Thymus (tissue), 11 donors: ENCODE data around the gene LIPE. TPM values are rescaled to one million over a fixed set of nuclear protein-coding genes. Genes with fewer than 3 reads are reported as not detected.
A peak's percentile ranks its signal among the peaks of the same experiment; 100 is the strongest.

Experiments used
- DNase-seq, 9 donors: peaks; one replicate each; pipeline ENCODE4 v3.0.0-alpha.2; 2013; ENCODE audit warnings: low spot score in 9 of 9, low read depth in 6 of 9, missing footprints in 1 of 9
- H3K27ac ChIP-seq, 2 donors: one replicate each; pipeline ENCODE4 v1.5.1; 2013; ENCODE audit warnings: control low read depth in 1 of 2, low read depth in 1 of 2, low read length in 1 of 2, mild to moderate bottlenecking in 1 of 2, moderate library complexity in 1 of 2
- H3K27me3 ChIP-seq, 2 donors: one replicate each; pipeline ENCODE4 v1.5.1; 2013; ENCODE audit warnings: low read length in 1 of 2; ENCODE audit not compliant: control insufficient read depth in 2 of 2, insufficient read depth in 1 of 2
- H3K36me3 ChIP-seq, 2 donors: one replicate each; pipeline ENCODE4 v1.5.1; 2013; ENCODE audit warnings: low read length in 1 of 2, mild to moderate bottlenecking in 1 of 2, moderate library complexity in 1 of 2; ENCODE audit not compliant: control insufficient read depth in 2 of 2, insufficient read depth in 2 of 2
- H3K4me1 ChIP-seq, 2 donors: one replicate each; pipeline ENCODE4 v1.5.1; 2013; ENCODE audit warnings: low read length in 2 of 2; ENCODE audit not compliant: control insufficient read depth in 2 of 2, insufficient read depth in 2 of 2
- H3K4me3 ChIP-seq, 2 donors: one replicate each; pipeline ENCODE4 v1.5.1; 2013; ENCODE audit warnings: low read length in 2 of 2, control low read depth in 1 of 2, mild to moderate bottlenecking in 1 of 2
- H3K9me3 ChIP-seq, 2 donors: one replicate each; pipeline ENCODE4 v1.5.1; 2013; ENCODE audit warnings: low read length in 1 of 2, mild to moderate bottlenecking in 1 of 2; ENCODE audit not compliant: control insufficient read depth in 2 of 2, insufficient read depth in 1 of 2
- WGBS: extraction: QIAGEN DNeasy Blood & Tissue Kit; methylation state at CpG from one replicate; pipeline ENCODE4 v1.1.7; 2013; 5-methylcytosine and 5-hydroxymethylcytosine counted together
- polyA plus RNA-seq: library from polyadenylated mRNA; stranded (reverse); fragments of 200-250 nt; gene quantifications from one replicate; pipeline ENCODE4 v1.2.3, GENCODE V29; 2013
- total RNA-seq: library from RNA; stranded (reverse); fragments of 120-200 nt; gene quantifications from one replicate; pipeline ENCODE4 v1.2.4, GENCODE V29; 2013
- donor health status: healthy.

LIPE gene
- total and polyA plus RNA-seq, 2 donors = 6.8 to 12.9 TPM

GRCh38 chr19:42378225-42379215 lies 48.7 kb downstream of the LIPE start:
- Histone ChIP-seq H3K4me1 (no peaks in the 10 kb centered on the region), H3K4me3 (no peak overlapping the region), H3K36me3 (peaks cover 0 to 13% of the 10 kb centered on the region in 2 donors), H3K27me3 (peaks cover 0 to 7% of the 10 kb centered on the region in 2 donors), H3K9me3 (no peaks in the 10 kb centered on the region), H3K27ac (no peak overlapping the region)
- 88% methylated on average over 17 of the region's 17 CpGs for WGBS
- DNase-seq = no peak

GRCh38 chr19:42376177-42376555 lies 51.0 kb downstream of the LIPE start:
- 97% methylated on average over 17 of the region's 17 CpGs for WGBS
- peaks cover 0 to 13% of the 10 kb centered on the region in 2 donors for H3K36me3 ChIP-seq
- H3K27ac ChIP-seq = no peak overlapping the region
- H3K4me3 ChIP-seq = no peak overlapping the region
- H3K27me3 ChIP-seq = peaks cover 0 to 2% of the 10 kb centered on the region in 2 donors
- no peaks in the 10 kb centered on the region for H3K4me1 ChIP-seq
- H3K9me3 ChIP-seq = no peaks in the 10 kb centered on the region
- DNase-seq = no peak

- no peak for DNase-seq
- Histone ChIP-seq H3K9me3 (no peaks in the 10 kb centered on the region), H3K27me3 (peaks cover 0 to 2% of the 10 kb centered on the region in 2 donors), H3K4me3 (no peak overlapping the region), H3K36me3 (peaks cover 0 to 13% of the 10 kb centered on the region in 2 donors), H3K4me1 (no peaks in the 10 kb centered on the region), H3K27ac (no peak overlapping the region)
- WGBS = 98% methylated on average over 54 of the region's 54 CpGs
Observed at GRCh38 chr19:42375415-42376176, 51.6 kb downstream of the LIPE start.

GRCh38 chr19:42374826-42375376 lies 52.3 kb downstream of the LIPE start:
- H3K9me3 ChIP-seq = no peaks in the 10 kb centered on the region
- H3K4me3 ChIP-seq = no peak overlapping the region
- H3K27ac ChIP-seq = no peak overlapping the region
- no peaks in the 10 kb centered on the region for H3K27me3 ChIP-seq
- H3K36me3 ChIP-seq = peaks cover 0 to 13% of the 10 kb centered on the region in 2 donors
- DNase-seq = no peak
- H3K4me1 ChIP-seq = no peaks in the 10 kb centered on the region
- 98% methylated on average over 11 of the region's 11 CpGs for WGBS

- Histone ChIP-seq H3K36me3 (peaks cover 0 to 8% of the 10 kb centered on the region in 2 donors), H3K9me3 (no peaks in the 10 kb centered on the region), H3K27ac (no peak overlapping the region), H3K27me3 (no peaks in the 10 kb centered on the region), H3K4me3 (no peak overlapping the region), H3K4me1 (no peaks in the 10 kb centered on the region)
- DNase-seq = peak in 4 of 9 donors; percentile 10 to 50 (median 28)
- 96% methylated on average over 12 of the region's 12 CpGs for WGBS
Observed at GRCh38 chr19:42370626-42371175, 56.5 kb downstream of the LIPE start.

GRCh38 chr19:42370068-42370520 lies 57.1 kb downstream of the LIPE start:
- 96% methylated on average over 9 of the region's 9 CpGs for WGBS
- Histone ChIP-seq H3K27me3 (no peaks in the 10 kb centered on the region), H3K4me3 (no peak overlapping the region), H3K4me1 (no peaks in the 10 kb centered on the region), H3K9me3 (no peaks in the 10 kb centered on the region), H3K27ac (no peak overlapping the region), H3K36me3 (peaks cover 0 to 2% of the 10 kb centered on the region in 2 donors)
- no peak for DNase-seq

- Histone ChIP-seq H3K27me3 (no peaks in the 10 kb centered on the region), H3K36me3 (no peaks in the 10 kb centered on the region), H3K27ac (no peak overlapping the region), H3K4me3 (no peak overlapping the region), H3K4me1 (no peaks in the 10 kb centered on the region), H3K9me3 (no peaks in the 10 kb centered on the region)
- DNase-seq = no peak
- WGBS = 98% methylated on average over 27 of the region's 27 CpGs
Observed at GRCh38 chr19:42369433-42370067, 57.6 kb downstream of the LIPE start.

- Histone ChIP-seq H3K4me1 (no peaks in the 10 kb centered on the region), H3K9me3 (peaks cover 0 to 7% of the 10 kb centered on the region in 2 donors), H3K4me3 (no peak overlapping the region), H3K27me3 (no peaks in the 10 kb centered on the region), H3K36me3 (peaks cover 0 to 4% of the 10 kb centered on the region in 2 donors), H3K27ac (no peak overlapping the region)
- 97% methylated on average over 15 of the region's 15 CpGs for WGBS
- no peak for DNase-seq
Observed at GRCh38 chr19:42368765-42369164, 58.4 kb downstream of the LIPE start.
